ENCODE results near the gene ARHGAP10. TPM values are rescaled to one million over a fixed set of nuclear protein-coding genes. Genes with fewer than 3 reads are reported as not detected.

The ARHGAP10 gene
- total RNA-seq, 1 donor from 2014 or later = 28.0 TPM

DNA sequence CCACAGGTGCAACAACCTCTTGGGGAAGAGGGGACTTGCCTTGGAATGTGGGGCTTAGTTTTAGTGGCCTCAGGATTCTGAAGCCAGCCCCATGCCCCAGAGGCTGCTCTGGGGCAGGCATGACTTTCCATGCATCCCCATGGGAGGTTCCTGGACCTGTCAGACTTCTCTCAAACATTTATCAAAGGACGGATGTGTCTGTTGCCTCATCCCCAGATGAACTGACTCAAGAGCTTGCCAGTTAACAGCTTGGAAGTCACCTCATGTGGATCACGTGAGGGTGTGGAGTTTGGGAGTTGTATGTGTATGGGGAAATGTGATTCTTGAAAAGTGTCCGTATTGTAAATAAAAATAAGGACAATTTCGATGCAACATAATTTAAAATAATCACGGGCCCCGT is 341.5 kb downstream of the ARHGAP10 start:
- DNase-seq (ENCODE audit: low read depth) (no peak), FAIRE-seq (no peak)
- no peak overlapping the region for H3K4me3 ChIP-seq (ENCODE audit: insufficient read depth, low read depth, low read length)
- Mint-ChIP-seq H3K27ac (ENCODE audit: unreplicated experiment) (no peak overlapping the region), H3K27me3 (ENCODE audit: low read depth, unreplicated experiment) (no peaks in the 10 kb centered on the region), H3K4me3 (ENCODE audit: unreplicated experiment) (no peak overlapping the region), H3K4me1 (ENCODE audit: low read depth, unreplicated experiment) (peaks cover 4% of the 10 kb centered on the region), H3K9me3 (ENCODE audit: unreplicated experiment) (peaks cover 17% of the 10 kb centered on the region), H3K36me3 (ENCODE audit: low read depth, unreplicated experiment) (peaks cover 50% of the 10 kb centered on the region)
- H3K79me2 ChIP-seq (ENCODE audit: insufficient read depth, low read length) = no peaks in the 10 kb centered on the region
- H3K4me2 ChIP-seq (ENCODE audit: low read length) = no peak overlapping the region
- no peaks in the 10 kb centered on the region for H3K9me3 ChIP-seq (ENCODE audit: insufficient read depth, low read depth, low read length)
- H3K27ac ChIP-seq (ENCODE audit: low read depth, low read length) = no peak overlapping the region
- H3K9ac ChIP-seq (ENCODE audit: low read length) = no peak overlapping the region
- H3K4me1 ChIP-seq (ENCODE audit: insufficient read depth, low read length) = no peaks in the 10 kb centered on the region
- peaks cover 23% of the 10 kb centered on the region for H4K20me1 ChIP-seq (ENCODE audit: insufficient read depth, low read length)
- H3K36me3 ChIP-seq (ENCODE audit: insufficient read depth, low read length) = peaks cover 3% of the 10 kb centered on the region
- no peaks in the 10 kb centered on the region for H3K27me3 ChIP-seq (ENCODE audit: insufficient read depth, low read length)
- H2AFZ ChIP-seq (ENCODE audit: low read depth, low read length) = no peak overlapping the region
- TF ChIP-seq, protein P1, sequence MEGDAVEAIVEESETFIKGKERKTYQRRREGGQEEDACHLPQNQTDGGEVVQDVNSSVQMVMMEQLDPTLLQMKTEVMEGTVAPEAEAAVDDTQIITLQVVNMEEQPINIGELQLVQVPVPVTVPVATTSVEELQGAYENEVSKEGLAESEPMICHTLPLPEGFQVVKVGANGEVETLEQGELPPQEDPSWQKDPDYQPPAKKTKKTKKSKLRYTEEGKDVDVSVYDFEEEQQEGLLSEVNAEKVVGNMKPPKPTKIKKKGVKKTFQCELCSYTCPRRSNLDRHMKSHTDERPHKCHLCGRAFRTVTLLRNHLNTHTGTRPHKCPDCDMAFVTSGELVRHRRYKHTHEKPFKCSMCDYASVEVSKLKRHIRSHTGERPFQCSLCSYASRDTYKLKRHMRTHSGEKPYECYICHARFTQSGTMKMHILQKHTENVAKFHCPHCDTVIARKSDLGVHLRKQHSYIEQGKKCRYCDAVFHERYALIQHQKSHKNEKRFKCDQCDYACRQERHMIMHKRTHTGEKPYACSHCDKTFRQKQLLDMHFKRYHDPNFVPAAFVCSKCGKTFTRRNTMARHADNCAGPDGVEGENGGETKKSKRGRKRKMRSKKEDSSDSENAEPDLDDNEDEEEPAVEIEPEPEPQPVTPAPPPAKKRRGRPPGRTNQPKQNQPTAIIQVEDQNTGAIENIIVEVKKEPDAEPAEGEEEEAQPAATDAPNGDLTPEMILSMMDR (IDR thresholded peaks at IDR 0.05; ENCODE audit: insufficient read depth, low read depth, low read length) = no peak
- no peak for TF ChIP-seq EZH2 (IDR thresholded peaks at IDR 0.05; ENCODE audit: insufficient read depth, low read length)

DNA sequence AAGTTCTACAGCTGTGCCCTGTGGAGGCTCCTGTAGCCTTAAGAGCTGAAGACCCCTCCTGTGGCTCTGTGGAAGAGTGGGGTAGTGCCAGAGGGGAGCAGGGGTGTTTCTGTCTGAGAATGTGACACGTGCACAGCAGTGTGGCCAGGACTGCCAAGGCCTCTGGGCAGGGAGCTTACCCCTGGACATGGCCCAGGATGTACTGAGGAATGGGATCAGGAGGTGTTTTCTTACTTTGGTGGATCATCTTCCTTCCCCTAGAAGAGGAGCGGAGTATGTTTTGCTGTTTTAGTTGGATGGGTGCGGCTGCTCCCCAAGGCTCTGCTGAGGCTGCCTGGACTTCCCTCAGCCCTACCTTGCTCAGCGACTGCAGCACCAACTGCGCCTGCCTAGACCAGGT is 342.6 kb downstream of the ARHGAP10 start:
- H3K36me3 Mint-ChIP-seq (ENCODE audit: low read depth, unreplicated experiment) = peaks cover 47% of the 10 kb centered on the region
- Histone ChIP-seq H3K9me3 (ENCODE audit: insufficient read depth, low read depth, low read length) (no peaks in the 10 kb centered on the region), H2AFZ (ENCODE audit: low read depth, low read length) (no peak overlapping the region), H3K4me2 (ENCODE audit: low read length) (no peak overlapping the region), H3K36me3 (ENCODE audit: insufficient read depth, low read length) (peaks cover 3% of the 10 kb centered on the region), H3K27me3 (ENCODE audit: insufficient read depth, low read length) (no peaks in the 10 kb centered on the region), H3K9ac (ENCODE audit: low read length) (no peak overlapping the region), H3K4me3 (ENCODE audit: insufficient read depth, low read depth, low read length) (no peak overlapping the region), H3K27ac (ENCODE audit: low read depth, low read length) (no peak overlapping the region), H4K20me1 (ENCODE audit: insufficient read depth, low read length) (peaks cover 13% of the 10 kb centered on the region), H3K79me2 (ENCODE audit: insufficient read depth, low read length) (no peaks in the 10 kb centered on the region), H3K4me1 (ENCODE audit: insufficient read depth, low read length) (no peaks in the 10 kb centered on the region)
- no peak for DNase-seq (ENCODE audit: low read depth)
- H3K4me1 Mint-ChIP-seq (ENCODE audit: low read depth, unreplicated experiment) = peaks cover 4% of the 10 kb centered on the region
- TF ChIP-seq, protein P1 (IDR thresholded peaks at IDR 0.05; ENCODE audit: insufficient read depth, low read depth, low read length) = no peak
- no peak for TF ChIP-seq EZH2 (IDR thresholded peaks at IDR 0.05; ENCODE audit: insufficient read depth, low read length)
- no peak overlapping the region for H3K4me3 Mint-ChIP-seq (ENCODE audit: unreplicated experiment)
- H3K27me3 Mint-ChIP-seq (ENCODE audit: low read depth, unreplicated experiment) = no peaks in the 10 kb centered on the region
- no peak for FAIRE-seq
- peaks cover 17% of the 10 kb centered on the region for H3K9me3 Mint-ChIP-seq (ENCODE audit: unreplicated experiment)
- no peak overlapping the region for H3K27ac Mint-ChIP-seq (ENCODE audit: unreplicated experiment)

DNA sequence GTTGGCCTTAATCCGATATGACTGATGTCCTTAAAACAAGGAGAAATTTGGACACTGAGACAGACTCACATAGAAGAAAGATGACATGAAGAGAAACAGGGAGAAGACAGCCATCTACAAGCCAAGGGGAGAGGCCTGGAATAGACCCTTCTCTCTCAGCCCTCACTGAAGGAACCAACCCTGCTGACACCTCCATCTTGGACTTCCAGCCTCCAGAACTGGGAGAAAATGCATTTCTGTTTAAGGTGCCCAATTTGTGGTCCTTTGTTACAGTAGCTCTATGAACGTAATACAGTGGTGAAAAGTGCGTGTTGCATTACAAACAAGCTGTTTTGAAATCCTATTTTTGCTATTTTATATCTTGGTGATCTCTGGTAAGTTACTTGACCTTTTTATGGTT is 343.6 kb downstream of the ARHGAP10 start:
- Mint-ChIP-seq H3K27ac (ENCODE audit: unreplicated experiment) (no peak overlapping the region), H3K4me3 (ENCODE audit: unreplicated experiment) (no peak overlapping the region), H3K36me3 (ENCODE audit: low read depth, unreplicated experiment) (peaks cover 47% of the 10 kb centered on the region), H3K9me3 (ENCODE audit: unreplicated experiment) (peaks cover 17% of the 10 kb centered on the region), H3K4me1 (ENCODE audit: low read depth, unreplicated experiment) (no peaks in the 10 kb centered on the region), H3K27me3 (ENCODE audit: low read depth, unreplicated experiment) (no peaks in the 10 kb centered on the region)
- Histone ChIP-seq H3K9ac (ENCODE audit: low read length) (no peak overlapping the region), H3K4me2 (ENCODE audit: low read length) (no peak overlapping the region), H3K4me3 (ENCODE audit: insufficient read depth, low read depth, low read length) (no peak overlapping the region), H2AFZ (ENCODE audit: low read depth, low read length) (no peak overlapping the region), H4K20me1 (ENCODE audit: insufficient read depth, low read length) (peaks cover 4% of the 10 kb centered on the region), H3K4me1 (ENCODE audit: insufficient read depth, low read length) (no peaks in the 10 kb centered on the region), H3K9me3 (ENCODE audit: insufficient read depth, low read depth, low read length) (no peaks in the 10 kb centered on the region), H3K27me3 (ENCODE audit: insufficient read depth, low read length) (no peaks in the 10 kb centered on the region), H3K36me3 (ENCODE audit: insufficient read depth, low read length) (peaks cover 3% of the 10 kb centered on the region), H3K79me2 (ENCODE audit: insufficient read depth, low read length) (no peaks in the 10 kb centered on the region), H3K27ac (ENCODE audit: low read depth, low read length) (no peak overlapping the region)
- TF ChIP-seq, protein P1 (IDR thresholded peaks at IDR 0.05; ENCODE audit: insufficient read depth, low read depth, low read length) = no peak
- no peak for TF ChIP-seq EZH2 (IDR thresholded peaks at IDR 0.05; ENCODE audit: insufficient read depth, low read length)
- FAIRE-seq (no peak), DNase-seq (ENCODE audit: low read depth) (no peak)

Data from astrocyte (in vitro differentiated cells and primary cell).